BE2C (cell line): ENCODE results near the gene DNAJB14.

Experiments
- DNase-seq: peaks from one replicate; pipeline ENCODE4 v3.0.0-alpha.2; 2020
- H3K27me3 ChIP-seq: fragments of 250-450 bp; sonication (Bioruptor Pico); 2 replicates; pipeline ENCODE4 v1.5.1; 2020; ENCODE audit warnings: mild to moderate bottlenecking
- H3K36me3 ChIP-seq: fragments of 250-450 bp; sonication (Bioruptor Pico); 2 replicates; pipeline ENCODE4 v1.5.1; 2020; ENCODE audit warnings: mild to moderate bottlenecking
- H3K4me1 ChIP-seq: fragments of 250-450 bp; sonication (Bioruptor Pico); 2 replicates; pipeline ENCODE4 v1.5.1; 2020
- H3K4me3 ChIP-seq: 2 replicates; pipeline ENCODE4 v1.5.1; 2011; ENCODE audit warnings: low read depth, low read length
- H3K9me3 ChIP-seq: fragments of 250-450 bp; sonication (Bioruptor Pico); 2 replicates; pipeline ENCODE4 v1.5.1; 2020
- TF ChIP-seq, protein P1 (sequence below): IDR thresholded peaks from 2 replicates; pipeline ENCODE4 v1.5.1; 2012; ENCODE audit warnings: mild to moderate bottlenecking, low read depth, low read length

The DNAJB14 gene

GRCh38 chr4:99971453-99972111 is 25.2 kb upstream of the DNAJB14 start:
- H3K4me3 ChIP-seq, result no peak overlapping the region
- H3K27me3 ChIP-seq, result no peaks in the 10 kb centered on the region
- H3K9me3 ChIP-seq, result no peaks in the 10 kb centered on the region
- no peaks in the 10 kb centered on the region for H3K36me3 ChIP-seq
- DNase-seq, result no peak
- TF ChIP-seq, protein P1, sequence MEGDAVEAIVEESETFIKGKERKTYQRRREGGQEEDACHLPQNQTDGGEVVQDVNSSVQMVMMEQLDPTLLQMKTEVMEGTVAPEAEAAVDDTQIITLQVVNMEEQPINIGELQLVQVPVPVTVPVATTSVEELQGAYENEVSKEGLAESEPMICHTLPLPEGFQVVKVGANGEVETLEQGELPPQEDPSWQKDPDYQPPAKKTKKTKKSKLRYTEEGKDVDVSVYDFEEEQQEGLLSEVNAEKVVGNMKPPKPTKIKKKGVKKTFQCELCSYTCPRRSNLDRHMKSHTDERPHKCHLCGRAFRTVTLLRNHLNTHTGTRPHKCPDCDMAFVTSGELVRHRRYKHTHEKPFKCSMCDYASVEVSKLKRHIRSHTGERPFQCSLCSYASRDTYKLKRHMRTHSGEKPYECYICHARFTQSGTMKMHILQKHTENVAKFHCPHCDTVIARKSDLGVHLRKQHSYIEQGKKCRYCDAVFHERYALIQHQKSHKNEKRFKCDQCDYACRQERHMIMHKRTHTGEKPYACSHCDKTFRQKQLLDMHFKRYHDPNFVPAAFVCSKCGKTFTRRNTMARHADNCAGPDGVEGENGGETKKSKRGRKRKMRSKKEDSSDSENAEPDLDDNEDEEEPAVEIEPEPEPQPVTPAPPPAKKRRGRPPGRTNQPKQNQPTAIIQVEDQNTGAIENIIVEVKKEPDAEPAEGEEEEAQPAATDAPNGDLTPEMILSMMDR, result no peak
- no peaks in the 10 kb centered on the region for H3K4me1 ChIP-seq

- Histone ChIP-seq H3K4me3 (no peak overlapping the region), H3K9me3 (no peaks in the 10 kb centered on the region), H3K4me1 (no peaks in the 10 kb centered on the region), H3K36me3 (no peaks in the 10 kb centered on the region), H3K27me3 (no peaks in the 10 kb centered on the region)
- TF ChIP-seq, protein P1, result no peak
- DNase-seq, result no peak
Observed at GRCh38 chr4:99968330-99968729, 21.9 kb upstream of the DNAJB14 start.

GRCh38 chr4:99966692-99967091 is 20.3 kb upstream of the DNAJB14 start:
- TF ChIP-seq, protein P1, result no peak
- Histone ChIP-seq H3K27me3 (no peaks in the 10 kb centered on the region), H3K4me1 (no peaks in the 10 kb centered on the region), H3K9me3 (no peaks in the 10 kb centered on the region), H3K36me3 (no peaks in the 10 kb centered on the region), H3K4me3 (no peak overlapping the region)
- DNase-seq, result no peak

- no peak for DNase-seq
- H3K4me3 ChIP-seq, result no peak overlapping the region
- H3K9me3 ChIP-seq, result no peaks in the 10 kb centered on the region
- H3K27me3 ChIP-seq, result no peaks in the 10 kb centered on the region
- no peaks in the 10 kb centered on the region for H3K4me1 ChIP-seq
- H3K36me3 ChIP-seq, result no peaks in the 10 kb centered on the region
- TF ChIP-seq, protein P1, result no peak
Observed at GRCh38 chr4:99965674-99966350, 19.4 kb upstream of the DNAJB14 start.

DNA sequence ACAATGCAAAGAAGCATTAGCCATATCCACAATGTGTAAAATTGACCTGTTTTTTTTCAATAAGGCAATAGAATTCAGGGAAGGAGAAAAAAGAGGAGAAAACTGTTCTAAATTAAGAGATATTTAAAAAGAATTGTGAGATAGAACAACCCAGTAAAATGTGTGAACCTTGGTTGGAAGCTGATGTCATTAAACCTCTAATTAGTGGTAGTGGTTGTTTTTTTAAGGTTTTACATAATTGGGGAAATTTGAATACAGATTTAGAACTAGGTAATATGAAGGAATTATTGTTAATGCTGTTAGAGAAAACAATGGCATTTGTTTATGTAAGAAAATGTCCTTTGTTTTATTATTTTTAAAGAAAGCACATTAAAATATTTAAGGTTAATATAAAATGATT is 18.8 kb upstream of the DNAJB14 start:
- TF ChIP-seq, protein P1, result no peak
- no peak overlapping the region for H3K4me3 ChIP-seq
- no peaks in the 10 kb centered on the region for H3K4me1 ChIP-seq
- H3K27me3 ChIP-seq, result no peaks in the 10 kb centered on the region
- H3K36me3 ChIP-seq, result no peaks in the 10 kb centered on the region
- H3K9me3 ChIP-seq, result no peaks in the 10 kb centered on the region
- DNase-seq, result no peak

GRCh38 chr4:99961711-99962110 is 15.3 kb upstream of the DNAJB14 start:
- no peak for DNase-seq
- Histone ChIP-seq H3K4me3 (no peak overlapping the region), H3K4me1 (no peaks in the 10 kb centered on the region), H3K36me3 (no peaks in the 10 kb centered on the region), H3K9me3 (no peaks in the 10 kb centered on the region), H3K27me3 (no peaks in the 10 kb centered on the region)
- TF ChIP-seq, protein P1, result no peak
